H1 (cell line): Measurements from ENCODE around the gene PMS2. TPM values are rescaled to one million over a fixed set of nuclear protein-coding genes. Genes with fewer than 3 reads are reported as not detected.

Experiments used
- CTCF ChIA-PET: fragments of 300-600 bp; sonication (Branson Sonifier 250); formaldehyde crosslinking; loops from one replicate; lab custom pipeline; 2021; ENCODE audit not compliant: partially characterized antibody; lab: Charles Lee
- POLR2A ChIA-PET: fragments of 300-600 bp; sonication (Branson Sonifier 250); formaldehyde crosslinking; loops from one replicate; lab custom pipeline; 2021; ENCODE audit warnings: inconsistent platforms; ENCODE audit not compliant: partially characterized antibody; lab: Charles Lee
- DNase-seq, 2 experiments: peaks; one replicate each; pipeline versions ENCODE4 v3.0.0 to v3.0.0-alpha.2; 2010 to 2022; ENCODE audit warnings: low spot score in 2 of 2, low read depth in 1 of 2, mixed read lengths in 1 of 2
- FAIRE-seq: peaks from 2 replicates; lab custom pipeline; 2011; peaks lifted over from hg19 to GRCh38; lab: Jason Lieb, UNC
- H2AFZ ChIP-seq: 2 replicates; pipeline ENCODE4 v1.8.1; 2012; ENCODE audit warnings: low read length, inconsistent platforms
- H2AK5ac ChIP-seq: 2 replicates; pipeline ENCODE4 v1.6.1; 2013; ENCODE audit warnings: low read depth, low read length
- H2BK120ac ChIP-seq: replicated peaks from 2 replicates; pipeline ENCODE3; 2013; ENCODE audit warnings: low read depth, low read length, inconsistent platforms
- H2BK12ac ChIP-seq: 2 replicates; pipeline ENCODE4 v1.6.1; 2013; ENCODE audit warnings: low read depth, low read length
- H2BK15ac ChIP-seq: 2 replicates; pipeline ENCODE4 v1.6.1; 2013; ENCODE audit warnings: low read length
- H2BK20ac ChIP-seq: 2 replicates; pipeline ENCODE4 v1.6.1; 2013; ENCODE audit warnings: low read length
- H2BK5ac ChIP-seq: 2 replicates; pipeline ENCODE4 v1.6.1; 2013; ENCODE audit warnings: low read depth, low read length
- H3K14ac ChIP-seq: 2 replicates; pipeline ENCODE4 v1.6.1; 2013; ENCODE audit warnings: inconsistent platforms; ENCODE audit not compliant: insufficient read length
- H3K18ac ChIP-seq: 2 replicates; pipeline ENCODE4 v1.6.1; 2013; ENCODE audit warnings: low read length; ENCODE audit errors: extremely low read depth
- H3K23ac ChIP-seq: 2 replicates; pipeline ENCODE4 v1.6.1; 2013; ENCODE audit warnings: inconsistent platforms; ENCODE audit not compliant: insufficient read length
- H3K23me2 ChIP-seq: 2 replicates; pipeline ENCODE4 v1.6.1; 2013; ENCODE audit warnings: low read depth, low read length
- H3K27ac ChIP-seq: 2 replicates; pipeline ENCODE4 v1.6.1; 2011; ENCODE audit warnings: low read depth, low read length, inconsistent platforms
- H3K27me3 ChIP-seq, 4 experiments: replicated peaks in 1 of 4; 1 replicate in 1 of 4; 2 replicates in 3 of 4; pipeline versions ENCODE4 v1.6.1 to v1.8.1; 2011 to 2013; ENCODE audit warnings: low read length in 3 of 4, mild to moderate bottlenecking in 3 of 4, inconsistent platforms in 2 of 4, mixed read lengths in 2 of 4, moderate library complexity in 1 of 4; ENCODE audit not compliant: control insufficient read depth in 3 of 4, insufficient read depth in 3 of 4; ENCODE audit errors: extremely low read depth in 1 of 4
- H3K36me3 ChIP-seq, 4 experiments: 2 replicates each; pipeline versions ENCODE4 v1.6.1 to v1.8.1; 2011 to 2013; ENCODE audit warnings: mild to moderate bottlenecking in 4 of 4, low read length in 3 of 4, moderate library complexity in 2 of 4, control low read depth in 1 of 4, inconsistent platforms in 1 of 4; ENCODE audit not compliant: insufficient read depth in 4 of 4, control insufficient read depth in 2 of 4
- H3K4ac ChIP-seq: replicated peaks from 2 replicates; pipeline ENCODE3; 2013; ENCODE audit warnings: low read length, low read depth, mixed read lengths, inconsistent platforms; ENCODE audit not compliant: insufficient read length
- H3K4me1 ChIP-seq, 4 experiments: replicated peaks in 1 of 4; 1 replicate in 1 of 4; 2 replicates in 3 of 4; pipeline versions ENCODE4 v1.6.1 to v1.8.1; 2011 to 2013; ENCODE audit warnings: low read length in 3 of 4, inconsistent platforms in 2 of 4, mixed read lengths in 1 of 4; ENCODE audit not compliant: insufficient read depth in 4 of 4, control insufficient read depth in 3 of 4
- H3K4me2 ChIP-seq, 2 experiments: 2 replicates each; pipeline versions ENCODE4 v1.6.1 to v1.8.1; 2011 to 2013; ENCODE audit warnings: low read depth in 2 of 2, low read length in 2 of 2, control low read depth in 1 of 2, inconsistent platforms in 1 of 2, mild to moderate bottlenecking in 1 of 2; ENCODE audit not compliant: insufficient read depth in 1 of 2
- H3K4me3 ChIP-seq, 4 experiments: fragments of 200-600, 300-600 bp in 1 of 4; sonication (generic), shearing (Covaris generic), sonication (Bioruptor Twin) in 1 of 4; 2 replicates each; pipeline versions ENCODE4 v1.5.1 to v1.8.1; 2011 to 2016; ENCODE audit warnings: low read length in 4 of 4, low read depth in 3 of 4, control low read depth in 2 of 4, inconsistent platforms in 2 of 4, mild to moderate bottlenecking in 2 of 4, mixed read lengths in 1 of 4, moderate library complexity in 1 of 4; ENCODE audit not compliant: insufficient read depth in 2 of 4; ENCODE audit errors: extremely low read depth in 1 of 4
- H3K56ac ChIP-seq: replicated peaks from 2 replicates; pipeline ENCODE3; 2013; ENCODE audit warnings: low read depth, mild to moderate bottlenecking, mixed read lengths, low read length, inconsistent platforms; ENCODE audit not compliant: insufficient read length
- H3K79me1 ChIP-seq: 2 replicates; pipeline ENCODE4 v1.6.1; 2013; ENCODE audit warnings: low read depth, low read length, control low read depth
- H3K79me2 ChIP-seq, 2 experiments: 2 replicates each; pipeline versions ENCODE4 v1.6.1 to v1.8.1; 2012 to 2013; ENCODE audit warnings: low read length in 2 of 2, mild to moderate bottlenecking in 2 of 2, inconsistent platforms in 1 of 2; ENCODE audit not compliant: insufficient read depth in 2 of 2, control insufficient read depth in 1 of 2
- H3K9ac ChIP-seq, 4 experiments: replicated peaks in 1 of 4; 1 replicate in 1 of 4; 2 replicates in 3 of 4; pipeline versions ENCODE4 v1.6.1 to v1.8.1; 2011 to 2013; ENCODE audit warnings: low read depth in 3 of 4, low read length in 3 of 4, control low read depth in 2 of 4, mild to moderate bottlenecking in 2 of 4, moderate library complexity in 2 of 4, inconsistent platforms in 1 of 4; ENCODE audit errors: extremely low read depth in 1 of 4
- H3K9me3 ChIP-seq, 2 experiments: 2 replicates each; pipeline versions ENCODE4 v1.6.1 to v1.8.1; 2012 to 2013; ENCODE audit warnings: mild to moderate bottlenecking in 2 of 2, moderate library complexity in 2 of 2, control low read depth in 1 of 2, inconsistent platforms in 1 of 2, low read depth in 1 of 2, low read length in 1 of 2, mixed read lengths in 1 of 2; ENCODE audit not compliant: insufficient read depth in 2 of 2
- H4K20me1 ChIP-seq, 2 experiments: replicated peaks in 1 of 2; 2 replicates each; pipeline versions ENCODE3 to v1.8.1; 2011 to 2013; ENCODE audit warnings: inconsistent platforms in 2 of 2, low read length in 2 of 2, mild to moderate bottlenecking in 1 of 2; ENCODE audit not compliant: insufficient read depth in 2 of 2, control insufficient read depth in 1 of 2
- H4K5ac ChIP-seq: 2 replicates; pipeline ENCODE4 v1.6.1; 2013; ENCODE audit warnings: low read length, low read depth, mixed read lengths, inconsistent platforms; ENCODE audit not compliant: insufficient read length
- H4K8ac ChIP-seq: 2 replicates; pipeline ENCODE4 v1.8.0; 2013; ENCODE audit warnings: mild to moderate bottlenecking, moderate library complexity, low read length, inconsistent platforms; ENCODE audit not compliant: insufficient read depth; ENCODE audit errors: extremely low read depth
- H4K91ac ChIP-seq: replicated peaks from 2 replicates; pipeline ENCODE3; 2013; ENCODE audit warnings: low read length, mixed read lengths, inconsistent platforms; ENCODE audit not compliant: insufficient read length
- POLR2AphosphoS5 ChIP-seq: IDR thresholded peaks from 2 replicates; pipeline ENCODE4 v1.6.1; 2011; ENCODE audit warnings: low read depth, low read length
- SIRT6 ChIP-seq: IDR thresholded peaks from one replicate; pipeline ENCODE4 v1.7.1; 2012; ENCODE audit warnings: low read length, inconsistent platforms
- WGBS, 2 experiments: shearing (Covaris generic) in 1 of 2; methylation state at CpG; one replicate each; pipeline versions ENCODE4 v1.1.6 to v1.1.7; 2013 to 2015; ENCODE audit warnings: low lambda C conversion rate in 2 of 2, mixed read lengths in 2 of 2, inconsistent platforms in 1 of 2, low coverage in 1 of 2, missing lambda C conversion rate in 1 of 2; ENCODE audit not compliant: insufficient replicate concordance in 2 of 2, insufficient coverage in 1 of 2, insufficient read length in 1 of 2; ENCODE audit errors: extremely low coverage in 1 of 2, missing lambda C conversion rate in 1 of 2; 5-methylcytosine and 5-hydroxymethylcytosine counted together
- polyA plus RNA-seq, 7 experiments: library from polyadenylated mRNA; depleted of rRNA in 3 of 7; stranded (reverse) in 5 of 7; unstranded in 2 of 7; fragments of >200 nt in 5 of 7; fragments of 200-250 nt in 2 of 7; gene quantifications; 1 replicate in 5 of 7; 2 replicates in 1 of 7; 4 replicates in 1 of 7; pipeline versions ENCODE4 v1.2.1 to v1.2.3, GENCODE V29; 2011 to 2013; ENCODE audit warnings: missing spikeins in 2 of 7, mixed read lengths in 2 of 7
- total RNA-seq: library from RNA; stranded (reverse); fragmentation: NEBNext Ultra II Directional; extraction: Animal tissue kit (Norgen Biotek cat#: 25700); gene quantifications from 2 replicates; pipeline ENCODE4 v1.2.1, GENCODE V29; 2021

The PMS2 gene
- total and polyA plus RNA-seq, 2 of the 8 experiments (the other 6 are each of a cell fraction or from before 2014, with no cell fraction given) = 4.8 to 12.1 TPM

- CTCF ChIA-PET = interaction anchor here (1.3 kb wide), 2 partner anchors 13 to 24 kb away, joined by 4 to 5 read pairs; no protein-coding TSS in a partner anchor
- 92% methylated on average over 11 of the region's 11 CpGs; no CpG with 5 or more reads in 1 of the 2 experiments for WGBS, 2 experiments
Measured at GRCh38 chr7:6020371-6021286, 11.8 kb upstream of the PMS2 start.

More at GRCh38 chr7:6020371-6021286, 11.8 kb upstream of the PMS2 start:
- no peak for DNase-seq
- H4K8ac ChIP-seq = no peak overlapping the region
- peaks cover 3 to 17% of the 10 kb centered on the region in 2 experiments for H4K20me1 ChIP-seq
- H3K23me2 ChIP-seq = no peaks in the 10 kb centered on the region
- H3K23ac ChIP-seq = no peak overlapping the region
- H3K9ac ChIP-seq = no peak overlapping the region
- H3K18ac ChIP-seq = no peak overlapping the region
- no peak overlapping the region for H4K91ac ChIP-seq
- H3K4me3 ChIP-seq = no peak overlapping the region
- POLR2A ChIA-PET = interaction anchor here (1.0 to 6.7 kb wide), 6 partner anchors 10 to 400 kb away, joined by 3 to 66 read pairs (median 8); partner anchors contain the start of genes AIMP2 and PMS2
- no peak overlapping the region for H2BK5ac ChIP-seq
- H2BK20ac ChIP-seq = no peak overlapping the region
- H3K79me2 ChIP-seq = peaks cover 0 to 2% of the 10 kb centered on the region in 2 experiments; a peak in 1 of 4 replicates
- no peaks in the 10 kb centered on the region for H3K9me3 ChIP-seq
- H2BK15ac ChIP-seq = no peak overlapping the region
- no peaks in the 10 kb centered on the region; the same call in 1 of the 2 replicates for H3K79me1 ChIP-seq
- no peak overlapping the region for H2AFZ ChIP-seq
- H3K4me2 ChIP-seq = no peak overlapping the region
- no peak overlapping the region for H3K4ac ChIP-seq
- no peak for FAIRE-seq
- H4K5ac ChIP-seq = no peak overlapping the region
- no peak overlapping the region for H3K14ac ChIP-seq
- no peak overlapping the region for H2AK5ac ChIP-seq
- TF ChIP-seq POLR2AphosphoS5 (peak; percentile 43; the same call in 1 of the 2 replicates), SIRT6 (no peak)
- no peak overlapping the region for H3K27ac ChIP-seq
- no peaks in the 10 kb centered on the region for H3K27me3 ChIP-seq
- no peak overlapping the region for H2BK120ac ChIP-seq
- H3K56ac ChIP-seq = no peak overlapping the region
- H3K4me1 ChIP-seq = no peaks in the 10 kb centered on the region
- H2BK12ac ChIP-seq = no peak overlapping the region
- H3K36me3 ChIP-seq = peaks cover 46 to 98% (median 84%) of the 10 kb centered on the region in 4 experiments
